ENCODE data around the gene SKP1.

DNA sequence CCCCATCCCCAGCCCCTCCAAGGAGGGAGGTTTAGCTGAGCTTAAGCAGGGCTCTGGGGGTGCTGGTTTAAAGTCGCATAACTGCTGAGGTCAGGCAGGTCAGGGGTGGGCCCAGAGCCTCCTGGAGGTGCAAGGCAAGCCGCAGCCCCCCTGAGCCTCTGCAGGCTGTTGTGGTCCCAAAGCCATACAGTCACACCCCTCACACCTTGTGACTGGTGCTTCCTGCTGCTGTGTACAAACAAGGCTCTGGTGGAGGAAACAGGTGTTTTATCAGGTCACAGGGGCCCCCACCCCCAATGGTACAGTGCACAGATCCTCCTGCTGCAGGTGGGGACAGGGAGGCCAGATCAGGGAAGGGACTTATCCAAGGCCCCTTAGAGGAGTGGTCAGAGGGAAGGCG, 54.2 kb downstream of the SKP1 start:
- TF ChIP-seq, protein P1, sequence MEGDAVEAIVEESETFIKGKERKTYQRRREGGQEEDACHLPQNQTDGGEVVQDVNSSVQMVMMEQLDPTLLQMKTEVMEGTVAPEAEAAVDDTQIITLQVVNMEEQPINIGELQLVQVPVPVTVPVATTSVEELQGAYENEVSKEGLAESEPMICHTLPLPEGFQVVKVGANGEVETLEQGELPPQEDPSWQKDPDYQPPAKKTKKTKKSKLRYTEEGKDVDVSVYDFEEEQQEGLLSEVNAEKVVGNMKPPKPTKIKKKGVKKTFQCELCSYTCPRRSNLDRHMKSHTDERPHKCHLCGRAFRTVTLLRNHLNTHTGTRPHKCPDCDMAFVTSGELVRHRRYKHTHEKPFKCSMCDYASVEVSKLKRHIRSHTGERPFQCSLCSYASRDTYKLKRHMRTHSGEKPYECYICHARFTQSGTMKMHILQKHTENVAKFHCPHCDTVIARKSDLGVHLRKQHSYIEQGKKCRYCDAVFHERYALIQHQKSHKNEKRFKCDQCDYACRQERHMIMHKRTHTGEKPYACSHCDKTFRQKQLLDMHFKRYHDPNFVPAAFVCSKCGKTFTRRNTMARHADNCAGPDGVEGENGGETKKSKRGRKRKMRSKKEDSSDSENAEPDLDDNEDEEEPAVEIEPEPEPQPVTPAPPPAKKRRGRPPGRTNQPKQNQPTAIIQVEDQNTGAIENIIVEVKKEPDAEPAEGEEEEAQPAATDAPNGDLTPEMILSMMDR (IDR thresholded peaks at IDR 0.05; ENCODE audit: low read depth, low read length, poor library complexity, severe bottlenecking): no peak
- TF ChIP-seq EZH2phosphoT487 (IDR thresholded peaks at IDR 0.05; ENCODE audit: borderline replicate concordance, low read length): no peak

Measured in DOHH2 (cell line).